NT2/D1 (cell line): ENCODE results near the gene CSGALNACT2.

Experiments used
- DNase-seq: peaks from one replicate; pipeline ENCODE4 v3.0.0-alpha.2; 2011; ENCODE audit warnings: low read depth, low spot score
- H3K27me3 ChIP-seq: 2 replicates; pipeline ENCODE4 v1.6.0; 2011; ENCODE audit warnings: mild to moderate bottlenecking; ENCODE audit not compliant: insufficient read length, insufficient read depth
- H3K36me3 ChIP-seq: 2 replicates; pipeline ENCODE4 v1.6.1; 2011; ENCODE audit warnings: mild to moderate bottlenecking, low read length, mixed read lengths; ENCODE audit not compliant: insufficient read depth, insufficient read length
- H3K4me1 ChIP-seq: 2 replicates; pipeline ENCODE4 v1.5.1; 2011; ENCODE audit not compliant: insufficient read depth, insufficient read length
- H3K4me3 ChIP-seq: 2 replicates; pipeline ENCODE4 v1.5.1; 2011; ENCODE audit warnings: low read depth; ENCODE audit not compliant: insufficient read length
- H3K9ac ChIP-seq: 2 replicates; pipeline ENCODE4 v1.6.0; 2011; ENCODE audit warnings: low read depth; ENCODE audit not compliant: insufficient read length
- H3K9me3 ChIP-seq: 2 replicates; pipeline ENCODE4 v1.5.1; 2011; ENCODE audit warnings: mild to moderate bottlenecking, low read length; ENCODE audit not compliant: insufficient read depth
- SUZ12 ChIP-seq: IDR thresholded peaks from 2 replicates; pipeline ENCODE4 v1.6.1; 2011; ENCODE audit not compliant: insufficient read length, insufficient read depth; ENCODE audit errors: extremely low read depth
- YY1 ChIP-seq: IDR thresholded peaks from 2 replicates; pipeline ENCODE4 v1.6.1; 2011; ENCODE audit not compliant: insufficient read length, insufficient read depth
- ZNF274 ChIP-seq: IDR thresholded peaks from 2 replicates; pipeline ENCODE4 v1.6.1; 2011; ENCODE audit warnings: mild to moderate bottlenecking, low read depth, low read length

CSGALNACT2 gene

GRCh38 chr10:43114088-43114742 is 24.0 kb upstream of the CSGALNACT2 start:
- H3K27me3 ChIP-seq, result no peaks in the 10 kb centered on the region
- H3K9ac ChIP-seq, result no peak overlapping the region
- DNase-seq, result no peak
- no peaks in the 10 kb centered on the region for H3K9me3 ChIP-seq
- H3K4me3 ChIP-seq, result no peak overlapping the region
- no peak for TF ChIP-seq ZNF274
- TF ChIP-seq SUZ12, result no peak
- no peak for TF ChIP-seq YY1
- H3K4me1 ChIP-seq, result peaks cover 10% of the 10 kb centered on the region
- no peaks in the 10 kb centered on the region for H3K36me3 ChIP-seq

DNA sequence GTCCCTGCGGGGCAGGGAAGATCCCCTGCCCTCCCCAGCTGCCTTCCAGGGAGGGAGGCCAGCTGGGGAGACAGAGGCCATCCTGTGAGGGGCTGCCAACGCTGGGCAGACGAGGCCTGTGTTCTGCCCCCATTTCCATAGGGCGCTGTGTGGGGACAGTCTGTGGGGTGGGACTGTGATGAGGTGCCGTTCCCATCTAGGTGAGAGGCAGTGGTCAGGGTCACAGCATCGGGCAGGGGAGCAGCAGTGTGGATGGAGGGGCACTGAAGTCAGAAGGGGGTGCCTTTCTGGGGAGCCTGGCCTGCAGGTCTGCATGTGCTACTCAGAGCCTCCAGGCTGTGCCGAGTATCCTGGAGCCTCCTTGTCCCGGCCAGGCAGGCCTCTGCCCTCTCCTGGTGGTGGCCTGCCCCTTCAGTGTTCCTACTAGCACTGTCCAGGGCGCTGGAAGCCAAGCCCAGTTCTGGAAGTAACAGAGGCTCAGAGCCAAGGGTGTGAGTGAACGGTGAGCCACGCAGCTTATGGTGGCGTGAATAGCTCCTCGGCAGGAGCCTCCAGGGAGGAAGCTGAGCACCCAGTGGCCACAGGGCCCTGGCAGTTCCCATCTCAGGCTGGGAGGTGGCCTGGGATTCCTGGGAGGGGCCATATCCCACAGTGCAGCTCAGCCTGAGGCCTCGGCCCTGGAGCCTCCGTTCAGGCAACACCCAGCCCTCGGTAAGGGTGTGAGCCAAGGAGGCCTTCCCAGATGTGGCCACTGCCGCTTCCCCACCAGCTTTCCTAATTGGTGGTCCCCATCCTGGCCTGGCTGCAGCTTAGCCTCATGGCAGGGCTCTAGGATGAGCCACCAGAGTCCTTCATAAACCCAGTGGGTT is 23.3 kb upstream of the CSGALNACT2 start:
- Histone ChIP-seq H3K9me3 (no peaks in the 10 kb centered on the region), H3K9ac (no peak overlapping the region), H3K36me3 (no peaks in the 10 kb centered on the region), H3K27me3 (no peaks in the 10 kb centered on the region), H3K4me3 (no peak overlapping the region), H3K4me1 (peaks cover 10% of the 10 kb centered on the region)
- TF ChIP-seq YY1 (no peak), ZNF274 (no peak), SUZ12 (no peak)
- DNase-seq, result no peak

GRCh38 chr10:43115881-43116595 is 22.2 kb upstream of the CSGALNACT2 start:
- Histone ChIP-seq H3K9me3 (no peaks in the 10 kb centered on the region), H3K4me3 (no peak overlapping the region), H3K36me3 (no peaks in the 10 kb centered on the region), H3K27me3 (no peaks in the 10 kb centered on the region), H3K9ac (no peak overlapping the region), H3K4me1 (peaks cover 3% of the 10 kb centered on the region)
- TF ChIP-seq ZNF274 (no peak), SUZ12 (no peak), YY1 (no peak)
- DNase-seq, result no peak

GRCh38 chr10:43116596-43116995 is 21.6 kb upstream of the CSGALNACT2 start:
- TF ChIP-seq ZNF274, result no peak
- TF ChIP-seq SUZ12, result no peak
- no peak for TF ChIP-seq YY1
- Histone ChIP-seq H3K9me3 (no peaks in the 10 kb centered on the region), H3K4me3 (no peak overlapping the region), H3K4me1 (no peaks in the 10 kb centered on the region), H3K9ac (no peak overlapping the region), H3K36me3 (no peaks in the 10 kb centered on the region), H3K27me3 (no peaks in the 10 kb centered on the region)
- DNase-seq, result no peak

DNA sequence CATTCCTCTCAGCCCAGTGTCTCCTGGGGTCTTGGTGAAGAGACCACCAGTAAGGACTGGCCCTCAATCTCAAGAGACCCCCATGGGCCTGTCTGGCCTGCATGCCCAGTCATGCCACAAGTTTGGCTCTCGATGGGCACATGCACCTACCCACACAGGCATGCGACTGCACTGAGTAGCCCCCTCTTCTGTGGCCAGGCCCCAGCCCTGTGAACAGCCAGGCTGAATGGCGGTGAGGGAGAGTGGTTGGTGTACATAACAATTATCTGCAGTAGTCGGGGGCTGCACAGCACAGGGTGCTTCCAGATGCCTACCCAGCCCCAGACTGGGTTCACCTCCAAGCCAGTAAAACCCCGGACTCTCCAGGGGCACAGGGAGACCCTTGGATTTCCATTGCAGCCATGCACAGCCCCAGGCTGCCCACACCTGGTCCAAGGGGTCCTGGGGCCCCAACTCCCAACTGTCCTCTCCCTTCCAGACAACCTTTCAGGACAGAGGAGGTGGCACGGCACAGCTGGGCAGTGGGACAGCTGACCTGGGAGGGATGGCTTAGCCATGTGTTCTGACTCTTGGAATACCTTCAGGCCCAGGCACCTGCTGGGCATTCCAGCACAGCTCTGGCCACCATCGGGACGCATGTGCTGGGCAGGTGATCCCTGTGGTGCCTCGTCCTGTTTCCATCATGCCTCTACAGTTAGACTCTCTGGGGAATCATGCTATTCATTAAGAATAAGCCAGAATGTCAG is 21.0 kb upstream of the CSGALNACT2 start:
- no peaks in the 10 kb centered on the region for H3K27me3 ChIP-seq
- no peaks in the 10 kb centered on the region for H3K9me3 ChIP-seq
- H3K36me3 ChIP-seq, result no peaks in the 10 kb centered on the region
- no peaks in the 10 kb centered on the region for H3K4me1 ChIP-seq
- no peak overlapping the region for H3K4me3 ChIP-seq
- DNase-seq, result no peak
- no peak overlapping the region for H3K9ac ChIP-seq
- TF ChIP-seq ZNF274 (no peak), YY1 (no peak), SUZ12 (no peak)

DNA sequence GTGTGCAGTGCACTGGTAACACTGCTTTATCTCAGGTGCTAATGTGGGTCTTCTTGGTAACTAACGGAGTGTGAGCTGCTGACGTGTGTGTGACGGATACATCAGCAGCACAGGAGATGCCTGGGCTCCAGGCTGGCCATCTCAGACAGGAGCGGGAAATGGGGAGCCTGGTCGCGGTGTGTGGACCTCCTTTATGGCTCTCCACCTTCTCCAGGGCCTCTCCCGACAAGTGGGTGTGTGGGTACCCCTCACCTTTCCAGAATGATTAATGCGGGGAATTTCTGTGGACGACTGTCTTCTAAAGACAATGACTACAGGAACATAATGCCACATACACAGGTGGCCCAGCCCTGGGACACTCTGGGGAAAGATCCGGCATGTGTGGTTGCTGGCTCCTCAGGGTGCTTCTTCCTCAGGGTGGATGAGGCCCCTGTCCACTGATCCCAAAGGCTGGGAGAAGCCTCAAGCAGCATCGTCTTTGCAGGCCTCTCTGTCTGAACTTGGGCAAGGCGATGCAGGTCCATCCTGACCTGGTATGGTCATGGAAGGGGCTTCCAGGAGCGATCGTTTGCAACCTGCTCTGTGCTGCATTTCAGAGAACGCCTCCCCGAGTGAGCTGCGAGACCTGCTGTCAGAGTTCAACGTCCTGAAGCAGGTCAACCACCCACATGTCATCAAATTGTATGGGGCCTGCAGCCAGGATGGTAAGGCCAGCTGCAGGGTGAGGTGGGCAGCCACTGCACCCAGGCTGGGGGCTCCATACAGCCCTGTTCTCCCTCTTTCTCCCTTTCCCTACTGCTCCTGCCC is 20.3 kb upstream of the CSGALNACT2 start:
- no peak overlapping the region for H3K9ac ChIP-seq
- TF ChIP-seq YY1, result no peak
- no peak for TF ChIP-seq ZNF274
- no peak for TF ChIP-seq SUZ12
- H3K27me3 ChIP-seq, result no peaks in the 10 kb centered on the region
- H3K4me3 ChIP-seq, result no peak overlapping the region
- DNase-seq, result no peak
- H3K36me3 ChIP-seq, result peaks cover 5% of the 10 kb centered on the region
- H3K4me1 ChIP-seq, result no peaks in the 10 kb centered on the region
- no peaks in the 10 kb centered on the region for H3K9me3 ChIP-seq
